DMS53 (cell line): Measurements from ENCODE around the gene IREB2.

ENCODE experiments used
- DNase-seq: peaks from one replicate; lab custom pipeline; 2025; lab: John Stamatoyannopoulos, UW

IREB2 gene

GRCh38 chr15:78541744-78542034 lies 103.7 kb downstream of the IREB2 start:
- no peak for DNase-seq

GRCh38 chr15:78542647-78543046 lies 104.6 kb downstream of the IREB2 start:
- no peak for DNase-seq

- DNase-seq, result no peak
Measured at GRCh38 chr15:78550194-78550593, 112.2 kb downstream of the IREB2 start.

- DNase-seq, result no peak
Measured at GRCh38 chr15:78550815-78551214, 112.8 kb downstream of the IREB2 start.
